GM10266 (cell line): ENCODE data around the gene RPE65.
"Not testable (repeated sequence)": the region's sequence is repeated elsewhere in the genome, so short reads cannot be mapped to it uniquely, and the experiment has no call there.

ENCODE experiments used
- DNase-seq: peaks from one replicate; pipeline ENCODE4 v3.0.0; 2012; ENCODE audit errors: extremely low spot score
- CTCF ChIP-seq: IDR thresholded peaks from 2 replicates; pipeline ENCODE4 v1.5.1; 2012; ENCODE audit warnings: mild to moderate bottlenecking, low read depth; ENCODE audit not compliant: control insufficient read depth, insufficient read depth; ENCODE audit errors: missing control alignments

Gene RPE65

DNA sequence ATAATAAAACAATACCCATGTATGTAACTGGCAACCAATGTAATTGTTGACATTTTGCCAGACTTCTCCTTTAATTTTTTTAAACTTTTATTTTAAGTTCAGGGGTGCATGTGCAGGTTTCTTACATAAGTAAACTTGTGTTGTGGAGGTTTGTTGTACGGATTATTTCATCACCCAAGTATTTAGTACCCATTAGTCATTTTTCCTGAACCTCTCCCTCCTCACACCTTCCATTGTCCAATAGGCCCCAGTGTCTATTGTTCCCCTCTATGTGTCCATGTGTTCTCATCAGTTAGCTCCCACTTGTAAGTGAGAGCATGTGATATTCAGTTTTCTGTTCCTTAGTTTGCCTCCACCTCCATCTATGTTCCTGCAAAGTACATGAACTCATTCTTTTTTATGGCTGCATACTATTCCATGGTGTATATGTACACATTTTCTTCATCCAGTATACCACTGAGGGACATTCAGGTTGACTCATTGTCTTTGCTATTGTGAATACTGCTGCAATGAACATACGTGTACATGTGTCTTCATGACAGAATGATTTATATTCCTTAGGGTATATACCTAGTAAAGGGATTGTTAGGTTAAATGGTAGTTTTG is 40.4 kb upstream of the RPE65 start:
- DNase-seq: no peak
- TF ChIP-seq CTCF: no peak

GRCh38 chr1:68485431-68486022 is 35.8 kb upstream of the RPE65 start:
- TF ChIP-seq CTCF: no peak
- no peak for DNase-seq

GRCh38 chr1:68484618-68485017 is 34.9 kb upstream of the RPE65 start:
- no peak for DNase-seq
- TF ChIP-seq CTCF: no peak

GRCh38 chr1:68481041-68481440 is 31.3 kb upstream of the RPE65 start:
- TF ChIP-seq CTCF: no peak
- no peak for DNase-seq

DNA sequence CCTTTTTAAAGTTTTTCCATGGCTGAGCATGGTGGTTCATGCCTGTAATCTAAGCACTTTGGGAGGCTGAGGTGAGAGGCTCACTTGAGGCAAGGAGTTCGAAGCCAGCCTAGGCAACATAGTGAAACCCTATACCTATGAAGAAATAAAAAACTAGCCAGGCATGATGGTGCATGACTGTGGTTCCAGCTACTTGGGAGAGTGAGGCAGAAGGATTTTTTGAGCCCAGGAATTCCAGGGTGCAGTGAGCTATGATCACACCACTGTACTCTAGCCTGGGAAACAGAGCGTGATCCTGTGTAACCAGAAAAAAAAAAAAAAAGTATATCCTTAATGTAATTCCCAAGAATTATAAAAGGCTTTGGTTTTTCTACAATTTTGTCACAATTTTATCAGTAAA is 29.7 kb upstream of the RPE65 start:
- TF ChIP-seq CTCF: no peak
- no peak for DNase-seq

DNA sequence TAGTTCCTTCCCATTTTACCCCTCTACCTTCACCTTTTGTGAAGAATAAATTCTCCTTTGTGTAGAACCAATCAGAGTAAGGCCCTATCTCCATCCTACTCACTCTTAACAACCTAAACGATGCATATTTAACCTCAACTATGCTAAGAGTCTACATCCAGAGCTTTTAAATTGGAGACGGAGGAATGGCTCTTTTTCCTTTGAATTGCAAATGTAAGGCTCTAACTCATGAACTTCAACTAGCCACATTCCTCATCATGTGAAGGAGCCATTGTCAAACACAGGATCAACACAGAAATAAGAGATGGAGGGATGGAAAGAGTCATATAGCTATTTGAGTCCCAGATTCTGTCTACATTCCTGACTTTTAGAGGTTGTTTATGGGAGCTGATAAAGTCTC is 28.9 kb upstream of the RPE65 start:
- no peak for DNase-seq
- no peak for TF ChIP-seq CTCF

DNA sequence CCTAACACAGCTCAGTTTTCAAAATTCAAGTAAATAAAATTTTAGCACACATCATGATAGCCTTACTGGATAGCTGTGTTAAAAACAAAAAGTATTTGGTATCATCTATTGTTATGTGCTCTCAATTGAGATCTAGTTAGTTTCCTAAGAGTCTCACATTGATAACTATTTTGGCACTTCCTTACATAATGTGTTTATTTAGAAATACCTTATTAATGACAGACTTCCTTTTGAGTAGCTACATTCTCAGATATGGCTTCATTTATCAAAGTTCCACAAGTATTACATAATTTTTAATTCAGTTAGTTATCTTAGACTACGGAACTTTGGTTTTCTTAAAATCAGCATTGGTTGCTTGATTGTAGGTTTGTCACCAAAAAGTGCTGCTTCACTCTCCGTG is 26.9 kb upstream of the RPE65 start:
- DNase-seq: not testable (repeated sequence)

GRCh38 chr1:68473060-68473459 is 23.3 kb upstream of the RPE65 start:
- no peak for TF ChIP-seq CTCF
- no peak for DNase-seq
